Measurements from ENCODE around the gene PDE4A. TPM values are rescaled to one million over a fixed set of nuclear protein-coding genes. Genes with fewer than 3 reads are reported as not detected.

Gene PDE4A
- total and polyA plus RNA-seq, 2 of the 8 experiments (the other 6 are each of a cell fraction or from before 2014, with no cell fraction given) = 2.0 to 4.4 TPM

DNA sequence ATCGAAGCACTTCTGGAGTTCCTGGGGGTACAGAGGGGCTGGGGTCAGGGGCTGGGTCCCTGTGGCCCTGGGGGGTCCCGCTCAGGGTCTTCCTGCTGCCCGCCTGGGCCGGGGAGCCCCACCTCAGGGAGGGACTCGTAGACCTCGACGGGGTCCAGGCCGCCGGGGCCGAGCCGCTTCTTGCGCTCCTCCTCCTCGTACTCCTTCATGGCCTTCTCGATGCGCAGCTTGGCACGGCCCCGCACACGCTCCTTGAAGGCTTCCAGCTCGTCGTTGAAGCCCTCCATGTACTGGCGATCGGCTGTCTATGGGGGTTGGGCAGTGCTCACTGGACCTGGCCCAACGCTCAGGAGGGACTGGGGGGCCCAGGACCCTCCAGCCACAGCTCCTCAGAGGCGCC, 27.2 kb upstream of the PDE4A start:
- Histone ChIP-seq H3K23ac (ENCODE audit: insufficient read length) (no peak overlapping the region), H3K4me3 (ENCODE audit: extremely low read depth in 1 of 4, insufficient read depth in 2 of 4, low read depth in 3 of 4, low read length in 4 of 4) (no peak overlapping the region), H3K9me3 (ENCODE audit: insufficient read depth in 2 of 2, low read depth in 1 of 2, low read length in 1 of 2) (no peaks in the 10 kb centered on the region), H3K36me3 (ENCODE audit: control insufficient read depth in 2 of 4, insufficient read depth in 4 of 4, low read length in 3 of 4) (peaks cover 0 to 44% (median 20%) of the 10 kb centered on the region in 4 experiments; a peak in 7 of 8 replicates), H3K56ac (replicated peaks; ENCODE audit: insufficient read length, low read depth, low read length) (no peak overlapping the region), H3K79me2 (ENCODE audit: control insufficient read depth in 1 of 2, insufficient read depth in 2 of 2, low read length in 2 of 2) (peaks cover 0 to 11% of the 10 kb centered on the region in 2 experiments; a peak in 1 of 4 replicates), H2BK5ac (ENCODE audit: low read depth, low read length) (no peak overlapping the region), H3K4me1 (replicated peaks in 1 of 4; ENCODE audit: control insufficient read depth in 3 of 4, insufficient read depth in 4 of 4, low read length in 3 of 4) (peaks cover 0 to 3% (median 0%) of the 10 kb centered on the region in 4 experiments; a peak in 1 of 7 replicates), H2BK15ac (ENCODE audit: low read length) (no peak overlapping the region), H3K4ac (replicated peaks; ENCODE audit: insufficient read length, low read depth, low read length) (no peak overlapping the region), H3K9ac (replicated peaks in 1 of 4; ENCODE audit: extremely low read depth in 1 of 4, low read depth in 3 of 4, low read length in 3 of 4) (no peak overlapping the region), H4K91ac (replicated peaks; ENCODE audit: insufficient read length, low read length) (no peak overlapping the region), H3K18ac (ENCODE audit: extremely low read depth, low read length) (no peak overlapping the region), H4K8ac (ENCODE audit: extremely low read depth, insufficient read depth, low read length) (no peak overlapping the region), H2BK120ac (replicated peaks; ENCODE audit: low read depth, low read length) (no peak overlapping the region), H3K23me2 (ENCODE audit: low read depth, low read length) (no peaks in the 10 kb centered on the region), H3K27me3 (replicated peaks in 1 of 4; ENCODE audit: control insufficient read depth in 3 of 4, extremely low read depth in 1 of 4, insufficient read depth in 3 of 4, low read length in 3 of 4) (no peaks in the 10 kb centered on the region), H2BK20ac (ENCODE audit: low read length) (no peak overlapping the region), H3K4me2 (ENCODE audit: insufficient read depth in 1 of 2, low read depth in 2 of 2, low read length in 2 of 2) (no peak overlapping the region), H3K79me1 (ENCODE audit: low read depth, low read length) (peaks cover 3% of the 10 kb centered on the region; the same call in 1 of the 2 replicates), H4K20me1 (replicated peaks in 1 of 2; ENCODE audit: control insufficient read depth in 1 of 2, insufficient read depth in 2 of 2, low read length in 2 of 2) (peaks cover 12 to 18% of the 10 kb centered on the region in 2 experiments), H2AFZ (ENCODE audit: low read length) (no peak overlapping the region), H2AK5ac (ENCODE audit: low read depth, low read length) (no peak overlapping the region), H4K5ac (ENCODE audit: insufficient read length, low read depth, low read length) (no peak overlapping the region), H3K14ac (ENCODE audit: insufficient read length) (no peak overlapping the region), H3K27ac (ENCODE audit: low read depth, low read length) (no peak overlapping the region), H2BK12ac (ENCODE audit: low read depth, low read length) (no peak overlapping the region)
- DNase-seq (ENCODE audit: low read depth in 1 of 2, low spot score in 2 of 2) (no peak), FAIRE-seq (no peak)
- ChIA-PET CTCF (ENCODE audit: partially characterized antibody) (interaction anchor here (1.1 to 5.5 kb wide), 7 partner anchors 11 to 133 kb away, joined by 3 to 63 read pairs (median 4); partner anchors contain the start of genes CDC37, ICAM1 and ICAM5), POLR2A (ENCODE audit: partially characterized antibody) (interaction anchor here (1.8 kb wide), 1 partner anchor 123 kb away, joined by 7 read pairs; the partner anchor contains the start of gene ICAM1)
- no peak for TF ChIP-seq YY1 (IDR thresholded peaks at IDR 0.05; ENCODE audit: low read depth, low read length)
- no peak for TF ChIP-seq KDM5A (IDR thresholded peaks at IDR 0.05; ENCODE audit: low read length)
- no peak for TF ChIP-seq RFX5 (IDR thresholded peaks at IDR 0.05; ENCODE audit: borderline replicate concordance, low read depth, low read length)
- TF ChIP-seq PHF8 (conservative IDR thresholded peaks at IDR 0.05; ENCODE audit: low read depth, low read length) = no peak
- WGBS, 2 experiments (ENCODE audit: extremely low coverage in 1 of 2, insufficient coverage in 1 of 2, insufficient read length in 1 of 2, insufficient replicate concordance in 2 of 2, low coverage in 1 of 2, low lambda C conversion rate in 2 of 2, missing lambda C conversion rate in 1 of 2) = 93% methylated on average over 12 of the region's 24 CpGs; no CpG with 5 or more reads in 1 of the 2 experiments

All from H1 (cell line).